SK-N-SH (cell line): Measurements from ENCODE around the gene UFSP2. TPM values are rescaled to one million over a fixed set of nuclear protein-coding genes. Genes with fewer than 3 reads are reported as not detected.

Experiments used
- CTCF ChIA-PET: fragments of 300-600, 350-600 bp; formaldehyde crosslinking; extraction: SDS; loops from one replicate; lab custom pipeline; 2021; lab: Yijun Ruan, JAX
- POLR2A ChIA-PET: fragments of 350-600 bp; sonication (Branson Sonifier 250); formaldehyde crosslinking; extraction: SDS; loops from one replicate; lab custom pipeline; 2020; ENCODE audit warnings: antibody characterized with exemption, inconsistent platforms; lab: Yijun Ruan, JAX
- DNase-seq: peaks from one replicate; pipeline ENCODE4 v3.0.0; 2012
- H2AFZ ChIP-seq: fragments of 200-600 bp; sonication (generic); 2 replicates; pipeline ENCODE4 v1.8.1; 2016; ENCODE audit warnings: antibody characterized with exemption, mild to moderate bottlenecking, low read depth
- H3F3A ChIP-seq: fragments of 200-600 bp; sonication (generic); replicated peaks from 2 replicates; pipeline ENCODE3; 2016; ENCODE audit warnings: antibody characterized with exemption, mild to moderate bottlenecking; ENCODE audit not compliant: insufficient read depth
- H3K27ac ChIP-seq, 2 experiments: fragments of 200-500 bp in 1 of 2; fragments of 200-600 bp in 1 of 2; sonication (Bioruptor generic) in 1 of 2; sonication (generic), shearing (Covaris generic) in 1 of 2; 2 replicates each; pipeline versions ENCODE4 v1.5.1 to v1.6.1; 2014 to 2016; ENCODE audit warnings: low read depth in 2 of 2, inconsistent platforms in 1 of 2, low read length in 1 of 2, mild to moderate bottlenecking in 1 of 2, mixed read lengths in 1 of 2
- H3K27me3 ChIP-seq: fragments of 200-600 bp; sonication (generic), shearing (Covaris generic); 2 replicates; pipeline ENCODE4 v1.6.1; 2016; ENCODE audit warnings: mixed run types; ENCODE audit not compliant: insufficient read depth
- H3K36me3 ChIP-seq, 2 experiments: fragments of 200-500 bp in 1 of 2; fragments of 200-600 bp in 1 of 2; sonication (Bioruptor generic) in 1 of 2; sonication (generic) in 1 of 2; replicated peaks in 1 of 2; 2 replicates each; pipeline versions ENCODE3 to v1.5.1; 2014 to 2016; ENCODE audit warnings: low read length in 1 of 2, mild to moderate bottlenecking in 1 of 2; ENCODE audit not compliant: insufficient read depth in 2 of 2, control insufficient read depth in 1 of 2
- H3K4me1 ChIP-seq, 2 experiments: fragments of 200-500 bp in 1 of 2; fragments of 200-600 bp in 1 of 2; sonication (Bioruptor generic) in 1 of 2; sonication (generic), shearing (Covaris generic) in 1 of 2; 2 replicates each; pipeline versions ENCODE4 v1.5.1 to v1.6.1; 2014 to 2016; ENCODE audit warnings: low read depth in 1 of 2, low read length in 1 of 2, mixed run types in 1 of 2; ENCODE audit not compliant: insufficient read depth in 2 of 2, control insufficient read depth in 1 of 2
- H3K4me2 ChIP-seq: fragments of 200-600 bp; sonication (generic), shearing (Covaris generic); 2 replicates; pipeline ENCODE4 v1.6.1; 2017; ENCODE audit warnings: mixed run types
- H3K4me3 ChIP-seq, 2 experiments: fragments of 200-500 bp in 1 of 2; fragments of 200-600 bp in 1 of 2; sonication (Bioruptor generic) in 1 of 2; sonication (generic), shearing (Covaris generic) in 1 of 2; 2 replicates each; pipeline versions ENCODE4 v1.5.1 to v1.8.1; 2014 to 2016; ENCODE audit warnings: low read depth in 2 of 2, inconsistent platforms in 1 of 2, low read length in 1 of 2, mild to moderate bottlenecking in 1 of 2, mixed read lengths in 1 of 2, moderate library complexity in 1 of 2
- H3K79me2 ChIP-seq: fragments of 200-600 bp; sonication (generic); 2 replicates; pipeline ENCODE4 v1.8.1; 2017; ENCODE audit warnings: mild to moderate bottlenecking; ENCODE audit not compliant: insufficient read depth
- H3K9ac ChIP-seq: fragments of 200-600 bp; sonication (generic); 2 replicates; pipeline ENCODE4 v1.6.1; 2017; ENCODE audit warnings: mixed run types
- H3K9me2 ChIP-seq: fragments of 200-600 bp; sonication (generic); 2 replicates; pipeline ENCODE4 v1.6.1; 2017; ENCODE audit warnings: mixed run types
- H3K9me3 ChIP-seq: fragments of 200-600 bp; sonication (generic); 2 replicates; pipeline ENCODE4 v1.6.1; 2017; ENCODE audit warnings: mixed run types, mild to moderate bottlenecking, moderate library complexity
- H4K20me1 ChIP-seq: fragments of 200-600 bp; sonication (generic); 2 replicates; pipeline ENCODE4 v1.6.1; 2017; ENCODE audit warnings: mild to moderate bottlenecking, mixed run types; ENCODE audit not compliant: insufficient read depth
- ELF1 ChIP-seq: IDR thresholded peaks from 2 replicates; pipeline ENCODE4 v1.4.0; 2012
- FOSL2 ChIP-seq: IDR thresholded peaks from 2 replicates; pipeline ENCODE4 v1.4.0; 2012; ENCODE audit warnings: low read depth, mild to moderate bottlenecking, moderate library complexity, borderline replicate concordance
- FOXJ3 ChIP-seq: sonication (generic); formaldehyde crosslinking; IDR thresholded peaks from 2 replicates; pipeline ENCODE4 v1.5.1; 2020; ENCODE audit warnings: mild to moderate bottlenecking, missing genetic modification reagents
- FOXM1 ChIP-seq: IDR thresholded peaks from 2 replicates; pipeline ENCODE4 v1.4.0; 2012; ENCODE audit warnings: low read depth, mild to moderate bottlenecking
- GABPA ChIP-seq: IDR thresholded peaks from 2 replicates; pipeline ENCODE4 v1.4.0; 2012; ENCODE audit warnings: low read depth, mild to moderate bottlenecking
- GATA2 ChIP-seq: sonication (generic); formaldehyde crosslinking; IDR thresholded peaks from 2 replicates; pipeline ENCODE4 v1.5.0; 2020; ENCODE audit warnings: mild to moderate bottlenecking, missing genetic modification reagents
- JUND ChIP-seq: IDR thresholded peaks from 2 replicates; pipeline ENCODE4 v1.4.0; 2012
- MXI1 ChIP-seq: IDR thresholded peaks from 2 replicates; pipeline ENCODE4 v1.6.1; 2012; ENCODE audit warnings: mild to moderate bottlenecking, low read depth, low read length, improper control_type of control experiment
- NFIC ChIP-seq: IDR thresholded peaks from 2 replicates; pipeline ENCODE4 v1.4.0; 2012; ENCODE audit warnings: borderline replicate concordance
- NRF1 ChIP-seq: IDR thresholded peaks from 2 replicates; pipeline ENCODE4 v1.6.1; 2012; ENCODE audit warnings: low read depth, mild to moderate bottlenecking, low read length
- POLR2AphosphoS5 ChIP-seq: IDR thresholded peaks from 2 replicates; pipeline ENCODE4 v1.6.1; 2012; ENCODE audit warnings: low read depth, low read length
- RAD21 ChIP-seq: IDR thresholded peaks from 2 replicates; pipeline ENCODE4 v1.6.1; 2012; ENCODE audit warnings: mild to moderate bottlenecking, low read length
- TAF1 ChIP-seq: IDR thresholded peaks from 2 replicates; pipeline ENCODE4 v1.6.1; 2012; ENCODE audit warnings: low read depth, mild to moderate bottlenecking, low read length, moderate library complexity, borderline replicate concordance
- polyA plus RNA-seq, 3 experiments: library from polyadenylated mRNA; depleted of rRNA; stranded (reverse); fragments of >200 nt; gene quantifications; 2 replicates each; pipeline ENCODE4 v1.2.3, GENCODE V29; 2012
- TF ChIP-seq, protein P1 (sequence below): fragments of 150-350 bp; IDR thresholded peaks from 2 replicates; pipeline ENCODE4 v1.6.1; 2016; ENCODE audit warnings: mild to moderate bottlenecking, low read depth, low read length
- TF ChIP-seq, protein P2 (sequence below): IDR thresholded peaks from 2 replicates; pipeline ENCODE4 v1.6.1; 2012; ENCODE audit warnings: mild to moderate bottlenecking, low read depth, low read length, moderate library complexity
- TF ChIP-seq, protein P3 (sequence below): IDR thresholded peaks from 2 replicates; pipeline ENCODE4 v1.4.0; 2012; ENCODE audit warnings: low read depth, borderline replicate concordance
- TF ChIP-seq, protein P4 (sequence below): IDR thresholded peaks from 2 replicates; pipeline ENCODE4 v1.4.0; 2012; ENCODE audit warnings: low read depth, borderline replicate concordance
- TF ChIP-seq, protein P5 (sequence below): fragments of 150-350 bp; IDR thresholded peaks from 2 replicates; pipeline ENCODE4 v1.6.1; 2017; ENCODE audit warnings: antibody characterized with exemption, low read length, low read depth, borderline replicate concordance

The UFSP2 gene
- polyA plus RNA-seq, 1 of the 3 experiments (the other 2 are of a cell fraction) = 15.5 TPM

DNA sequence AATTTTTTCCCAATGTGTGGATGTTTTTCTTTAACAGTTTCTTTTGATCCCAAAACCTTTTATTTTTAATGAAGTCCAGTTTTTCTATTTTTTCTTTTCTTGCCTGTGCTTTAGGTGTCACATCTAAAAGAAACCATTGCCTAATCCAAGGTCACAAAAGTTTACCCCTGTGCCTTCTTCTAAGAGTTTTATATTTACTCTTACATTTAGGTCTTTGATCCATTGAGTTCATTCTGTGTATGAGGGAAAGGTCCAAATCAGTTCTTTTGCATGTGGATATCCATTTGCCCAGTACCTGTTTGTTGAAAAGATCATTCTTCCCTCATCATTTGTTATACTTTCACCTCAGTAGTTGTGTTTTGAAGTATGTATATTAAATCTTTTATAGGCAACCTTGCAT is 43.0 kb downstream of the UFSP2 start:
- ChIA-PET CTCF (interaction anchor here (0.8 kb wide), 1 partner anchor 9 kb away, joined by 4 read pairs; no protein-coding TSS in a partner anchor), POLR2A (no interaction called here)
- H2AFZ ChIP-seq = no peak overlapping the region
- no peak for DNase-seq
- H3K9me3 ChIP-seq = no peaks in the 10 kb centered on the region
- no peak overlapping the region for H3K27ac ChIP-seq
- H3F3A ChIP-seq = no peaks in the 10 kb centered on the region
- H3K9ac ChIP-seq = no peak overlapping the region
- H3K4me2 ChIP-seq = no peak overlapping the region
- no peaks in the 10 kb centered on the region for H4K20me1 ChIP-seq
- H3K27me3 ChIP-seq = no peaks in the 10 kb centered on the region
- H3K79me2 ChIP-seq = no peaks in the 10 kb centered on the region
- peaks cover 3 to 7% of the 10 kb centered on the region in 2 experiments; a peak in 1 of 4 replicates for H3K4me1 ChIP-seq
- H3K4me3 ChIP-seq = no peak overlapping the region
- TF ChIP-seq GATA2 (no peak), ELF1 (no peak), FOSL2 (no peak), GABPA (no peak), NRF1 (no peak), NFIC (no peak), FOXJ3 (no peak), JUND (no peak), FOXM1 (no peak), POLR2AphosphoS5 (no peak), TAF1 (no peak), MXI1 (no peak), RAD21 (no peak)
- TF ChIP-seq, protein P1, sequence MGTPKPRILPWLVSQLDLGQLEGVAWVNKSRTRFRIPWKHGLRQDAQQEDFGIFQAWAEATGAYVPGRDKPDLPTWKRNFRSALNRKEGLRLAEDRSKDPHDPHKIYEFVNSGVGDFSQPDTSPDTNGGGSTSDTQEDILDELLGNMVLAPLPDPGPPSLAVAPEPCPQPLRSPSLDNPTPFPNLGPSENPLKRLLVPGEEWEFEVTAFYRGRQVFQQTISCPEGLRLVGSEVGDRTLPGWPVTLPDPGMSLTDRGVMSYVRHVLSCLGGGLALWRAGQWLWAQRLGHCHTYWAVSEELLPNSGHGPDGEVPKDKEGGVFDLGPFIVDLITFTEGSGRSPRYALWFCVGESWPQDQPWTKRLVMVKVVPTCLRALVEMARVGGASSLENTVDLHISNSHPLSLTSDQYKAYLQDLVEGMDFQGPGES = no peak
- TF ChIP-seq, protein P2, sequence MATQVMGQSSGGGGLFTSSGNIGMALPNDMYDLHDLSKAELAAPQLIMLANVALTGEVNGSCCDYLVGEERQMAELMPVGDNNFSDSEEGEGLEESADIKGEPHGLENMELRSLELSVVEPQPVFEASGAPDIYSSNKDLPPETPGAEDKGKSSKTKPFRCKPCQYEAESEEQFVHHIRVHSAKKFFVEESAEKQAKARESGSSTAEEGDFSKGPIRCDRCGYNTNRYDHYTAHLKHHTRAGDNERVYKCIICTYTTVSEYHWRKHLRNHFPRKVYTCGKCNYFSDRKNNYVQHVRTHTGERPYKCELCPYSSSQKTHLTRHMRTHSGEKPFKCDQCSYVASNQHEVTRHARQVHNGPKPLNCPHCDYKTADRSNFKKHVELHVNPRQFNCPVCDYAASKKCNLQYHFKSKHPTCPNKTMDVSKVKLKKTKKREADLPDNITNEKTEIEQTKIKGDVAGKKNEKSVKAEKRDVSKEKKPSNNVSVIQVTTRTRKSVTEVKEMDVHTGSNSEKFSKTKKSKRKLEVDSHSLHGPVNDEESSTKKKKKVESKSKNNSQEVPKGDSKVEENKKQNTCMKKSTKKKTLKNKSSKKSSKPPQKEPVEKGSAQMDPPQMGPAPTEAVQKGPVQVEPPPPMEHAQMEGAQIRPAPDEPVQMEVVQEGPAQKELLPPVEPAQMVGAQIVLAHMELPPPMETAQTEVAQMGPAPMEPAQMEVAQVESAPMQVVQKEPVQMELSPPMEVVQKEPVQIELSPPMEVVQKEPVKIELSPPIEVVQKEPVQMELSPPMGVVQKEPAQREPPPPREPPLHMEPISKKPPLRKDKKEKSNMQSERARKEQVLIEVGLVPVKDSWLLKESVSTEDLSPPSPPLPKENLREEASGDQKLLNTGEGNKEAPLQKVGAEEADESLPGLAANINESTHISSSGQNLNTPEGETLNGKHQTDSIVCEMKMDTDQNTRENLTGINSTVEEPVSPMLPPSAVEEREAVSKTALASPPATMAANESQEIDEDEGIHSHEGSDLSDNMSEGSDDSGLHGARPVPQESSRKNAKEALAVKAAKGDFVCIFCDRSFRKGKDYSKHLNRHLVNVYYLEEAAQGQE = no peak
- TF ChIP-seq, protein P3, sequence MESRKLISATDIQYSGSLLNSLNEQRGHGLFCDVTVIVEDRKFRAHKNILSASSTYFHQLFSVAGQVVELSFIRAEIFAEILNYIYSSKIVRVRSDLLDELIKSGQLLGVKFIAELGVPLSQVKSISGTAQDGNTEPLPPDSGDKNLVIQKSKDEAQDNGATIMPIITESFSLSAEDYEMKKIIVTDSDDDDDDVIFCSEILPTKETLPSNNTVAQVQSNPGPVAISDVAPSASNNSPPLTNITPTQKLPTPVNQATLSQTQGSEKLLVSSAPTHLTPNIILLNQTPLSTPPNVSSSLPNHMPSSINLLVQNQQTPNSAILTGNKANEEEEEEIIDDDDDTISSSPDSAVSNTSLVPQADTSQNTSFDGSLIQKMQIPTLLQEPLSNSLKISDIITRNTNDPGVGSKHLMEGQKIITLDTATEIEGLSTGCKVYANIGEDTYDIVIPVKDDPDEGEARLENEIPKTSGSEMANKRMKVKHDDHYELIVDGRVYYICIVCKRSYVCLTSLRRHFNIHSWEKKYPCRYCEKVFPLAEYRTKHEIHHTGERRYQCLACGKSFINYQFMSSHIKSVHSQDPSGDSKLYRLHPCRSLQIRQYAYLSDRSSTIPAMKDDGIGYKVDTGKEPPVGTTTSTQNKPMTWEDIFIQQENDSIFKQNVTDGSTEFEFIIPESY = no peak
- TF ChIP-seq, protein P4, sequence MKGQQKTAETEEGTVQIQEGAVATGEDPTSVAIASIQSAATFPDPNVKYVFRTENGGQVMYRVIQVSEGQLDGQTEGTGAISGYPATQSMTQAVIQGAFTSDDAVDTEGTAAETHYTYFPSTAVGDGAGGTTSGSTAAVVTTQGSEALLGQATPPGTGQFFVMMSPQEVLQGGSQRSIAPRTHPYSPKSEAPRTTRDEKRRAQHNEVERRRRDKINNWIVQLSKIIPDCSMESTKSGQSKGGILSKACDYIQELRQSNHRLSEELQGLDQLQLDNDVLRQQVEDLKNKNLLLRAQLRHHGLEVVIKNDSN = no peak
- TF ChIP-seq, protein P5, sequence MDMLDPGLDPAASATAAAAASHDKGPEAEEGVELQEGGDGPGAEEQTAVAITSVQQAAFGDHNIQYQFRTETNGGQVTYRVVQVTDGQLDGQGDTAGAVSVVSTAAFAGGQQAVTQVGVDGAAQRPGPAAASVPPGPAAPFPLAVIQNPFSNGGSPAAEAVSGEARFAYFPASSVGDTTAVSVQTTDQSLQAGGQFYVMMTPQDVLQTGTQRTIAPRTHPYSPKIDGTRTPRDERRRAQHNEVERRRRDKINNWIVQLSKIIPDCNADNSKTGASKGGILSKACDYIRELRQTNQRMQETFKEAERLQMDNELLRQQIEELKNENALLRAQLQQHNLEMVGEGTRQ = no peak
- TF ChIP-seq, all 33 proteins: peak for 0
- Histone ChIP-seq H3K36me3 (peaks cover 6 to 18% of the 10 kb centered on the region in 2 experiments), H3K9me2 (no peaks in the 10 kb centered on the region)
